Mesenchymal stem cell (in vitro differentiated cells and primary cell): ENCODE measurements around the gene NSUN6.
"Not testable (repeated sequence)": the region's sequence is repeated elsewhere in the genome, so short reads cannot be mapped to it uniquely, and the experiment has no call there.

ENCODE experiments used
- DNase-seq: peaks from one replicate; pipeline ENCODE4 v3.0.0-alpha.2; 2013
- H2AFZ ChIP-seq: one replicate; pipeline ENCODE4 v1.6.1; 2013; ENCODE audit warnings: low read depth, mild to moderate bottlenecking, control low read depth, inconsistent platforms, low read length, moderate library complexity
- H2AK5ac ChIP-seq: 2 replicates; pipeline ENCODE4 v1.6.1; 2013; ENCODE audit warnings: low read length, moderate library complexity, mild to moderate bottlenecking, inconsistent platforms; ENCODE audit not compliant: severe bottlenecking
- H2BK120ac ChIP-seq: one replicate; pipeline ENCODE4 v1.6.1; 2013; ENCODE audit warnings: low read depth, mild to moderate bottlenecking, inconsistent platforms, low read length, moderate library complexity
- H2BK12ac ChIP-seq, 2 experiments: one replicate each; pipeline ENCODE4 v1.6.1; 2013; ENCODE audit warnings: inconsistent platforms in 2 of 2, low read length in 2 of 2, mild to moderate bottlenecking in 2 of 2, moderate library complexity in 2 of 2, control low read depth in 1 of 2
- H2BK15ac ChIP-seq: one replicate; pipeline ENCODE4 v1.6.1; 2013; ENCODE audit warnings: mild to moderate bottlenecking, low read depth, inconsistent platforms; ENCODE audit not compliant: poor library complexity, severe bottlenecking
- H2BK5ac ChIP-seq: 2 replicates; pipeline ENCODE4 v1.6.1; 2013; ENCODE audit warnings: low read depth, mild to moderate bottlenecking, low read length, control low read depth, inconsistent platforms; ENCODE audit not compliant: poor library complexity, severe bottlenecking
- H3K14ac ChIP-seq, 2 experiments: one replicate each; pipeline ENCODE4 v1.6.1; 2013; ENCODE audit warnings: inconsistent platforms in 2 of 2, low read length in 2 of 2, control low read depth in 1 of 2, mild to moderate bottlenecking in 1 of 2, moderate library complexity in 1 of 2
- H3K18ac ChIP-seq, 2 experiments: one replicate each; pipeline ENCODE4 v1.6.1; 2013; ENCODE audit warnings: inconsistent platforms in 2 of 2, low read length in 2 of 2, control low read depth in 1 of 2, low read depth in 1 of 2, mild to moderate bottlenecking in 1 of 2
- H3K23ac ChIP-seq, 2 experiments: one replicate each; pipeline ENCODE4 v1.6.1; 2013; ENCODE audit warnings: inconsistent platforms in 2 of 2, low read length in 2 of 2, mild to moderate bottlenecking in 2 of 2, moderate library complexity in 2 of 2, control low read depth in 1 of 2
- H3K27ac ChIP-seq: 2 replicates; pipeline ENCODE4 v1.5.1; 2013; ENCODE audit warnings: mild to moderate bottlenecking, moderate library complexity, low read length, control low read depth, inconsistent platforms; ENCODE audit not compliant: poor library complexity, severe bottlenecking
- H3K27me3 ChIP-seq, 2 experiments: 2 replicates each; pipeline versions ENCODE4 v1.6.1 to v1.7.0; 2013; ENCODE audit warnings: low read length in 2 of 2, mild to moderate bottlenecking in 2 of 2, moderate library complexity in 2 of 2, control low read depth in 1 of 2, inconsistent platforms in 1 of 2; ENCODE audit not compliant: control insufficient read depth in 1 of 2, insufficient read depth in 1 of 2
- H3K36me3 ChIP-seq, 2 experiments: 2 replicates each; pipeline versions ENCODE4 v1.6.1 to v1.7.0; 2013; ENCODE audit warnings: low read length in 2 of 2, control low read depth in 1 of 2, inconsistent platforms in 1 of 2, low read depth in 1 of 2, mild to moderate bottlenecking in 1 of 2; ENCODE audit not compliant: insufficient read depth in 2 of 2, control insufficient read depth in 1 of 2
- H3K4ac ChIP-seq, 2 experiments: one replicate each; pipeline ENCODE4 v1.6.1; 2013; ENCODE audit warnings: inconsistent platforms in 2 of 2, low read length in 2 of 2, mild to moderate bottlenecking in 2 of 2, moderate library complexity in 2 of 2, control low read depth in 1 of 2, low read depth in 1 of 2
- H3K4me1 ChIP-seq: 2 replicates; pipeline ENCODE4 v1.6.1; 2013; ENCODE audit warnings: low read depth, low read length, control low read depth; ENCODE audit not compliant: control insufficient read depth, insufficient read depth
- H3K4me2 ChIP-seq: 2 replicates; pipeline ENCODE4 v1.6.1; 2013; ENCODE audit warnings: low read length, mild to moderate bottlenecking, inconsistent platforms; ENCODE audit not compliant: poor library complexity, severe bottlenecking
- H3K4me3 ChIP-seq, 2 experiments: 2 replicates each; pipeline versions ENCODE4 v1.5.1 to v1.7.0; 2013; ENCODE audit warnings: low read length in 2 of 2, mild to moderate bottlenecking in 2 of 2, control low read depth in 1 of 2, low read depth in 1 of 2; ENCODE audit not compliant: insufficient read depth in 1 of 2
- H3K79me1 ChIP-seq: replicated peaks from 2 replicates; pipeline ENCODE4 v1.6.1; 2013; ENCODE audit warnings: mild to moderate bottlenecking, control low read depth, low read length, inconsistent platforms; ENCODE audit not compliant: poor library complexity, severe bottlenecking
- H3K9ac ChIP-seq: 2 replicates; pipeline ENCODE4 v1.7.0; 2013; ENCODE audit warnings: mild to moderate bottlenecking, low read length, moderate library complexity
- H3K9me3 ChIP-seq: 2 replicates; pipeline ENCODE4 v1.7.0; 2013; ENCODE audit warnings: mild to moderate bottlenecking, low read length; ENCODE audit not compliant: control insufficient read depth
- H4K8ac ChIP-seq: one replicate; pipeline ENCODE4 v1.6.1; 2013; ENCODE audit warnings: inconsistent platforms, mild to moderate bottlenecking, low read length, moderate library complexity
- H4K91ac ChIP-seq: one replicate; pipeline ENCODE4 v1.6.1; 2013; ENCODE audit warnings: mild to moderate bottlenecking, low read length, inconsistent platforms
- WGBS: methylation state at CpG from one replicate; pipeline ENCODE4 v1.1.7; 2013; ENCODE audit warnings: mixed read lengths; 5-methylcytosine and 5-hydroxymethylcytosine counted together

NSUN6 gene

DNA sequence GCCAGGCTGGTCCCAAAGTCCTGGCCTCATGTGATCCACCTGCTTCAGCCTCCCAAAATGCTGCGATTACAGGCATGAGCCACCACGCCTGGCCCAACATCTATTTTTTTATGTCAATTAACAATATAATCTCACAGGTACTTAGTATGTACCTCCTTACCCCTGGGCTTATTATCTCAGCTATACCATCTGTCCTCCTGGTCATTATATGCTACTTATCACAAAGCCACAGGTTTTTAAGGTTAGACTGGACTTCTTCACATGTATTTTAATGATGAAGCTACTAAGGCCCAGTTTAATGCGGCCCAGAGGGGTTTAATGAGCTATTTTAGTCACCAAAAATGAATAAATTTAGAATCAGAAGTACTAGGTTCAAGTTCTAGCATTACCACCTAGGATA lies 3.4 kb downstream of the NSUN6 start:
- H3K4ac ChIP-seq = no peak overlapping the region
- H3K79me1 ChIP-seq = peaks cover 10% of the 10 kb centered on the region
- no peak overlapping the region for H2AFZ ChIP-seq
- DNase-seq = no peak
- H3K9ac ChIP-seq = no peak overlapping the region
- H3K14ac ChIP-seq = no peak overlapping the region
- H3K27me3 ChIP-seq = no peaks in the 10 kb centered on the region
- no peak overlapping the region for H2BK5ac ChIP-seq
- H3K23ac ChIP-seq = no peak overlapping the region
- H3K4me2 ChIP-seq = no peak overlapping the region
- H3K4me3 ChIP-seq = no peak overlapping the region
- no peak overlapping the region for H2BK120ac ChIP-seq
- no peak overlapping the region for H2BK12ac ChIP-seq
- H3K18ac ChIP-seq = no peak overlapping the region
- WGBS = 98% methylated on average over 2 of the region's 3 CpGs
- no peak overlapping the region for H4K8ac ChIP-seq
- H3K27ac ChIP-seq = no peak overlapping the region
- H2AK5ac ChIP-seq = no peak overlapping the region
- H3K4me1 ChIP-seq = no peaks in the 10 kb centered on the region
- H3K36me3 ChIP-seq = peaks cover 2 to 3% of the 10 kb centered on the region in 2 experiments
- H4K91ac ChIP-seq = no peak overlapping the region
- no peaks in the 10 kb centered on the region for H3K9me3 ChIP-seq
- no peak overlapping the region for H2BK15ac ChIP-seq

DNA sequence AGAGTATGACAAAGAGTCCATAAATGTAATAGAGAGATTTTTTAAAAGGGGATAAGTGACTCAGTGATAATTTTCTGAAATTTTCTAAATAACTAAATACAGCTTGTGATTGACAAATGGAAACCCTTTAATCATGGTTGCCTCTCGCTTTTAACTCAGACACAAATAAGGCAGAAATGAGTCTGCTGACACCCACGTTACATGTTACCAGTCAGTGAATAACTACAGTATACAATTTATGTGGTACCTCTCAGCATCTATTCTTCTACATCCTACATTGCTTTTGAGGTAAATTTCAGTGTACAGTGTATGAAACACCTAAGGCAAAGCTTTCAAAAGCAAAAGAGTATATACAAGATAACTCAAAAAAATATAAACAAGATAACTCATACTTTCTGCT lies 4.2 kb downstream of the NSUN6 start:
- Histone ChIP-seq H3K79me1 (peaks cover 10% of the 10 kb centered on the region), H2AK5ac (no peak overlapping the region), H2BK15ac (no peak overlapping the region), H3K14ac (no peak overlapping the region), H3K4me3 (no peak overlapping the region), H2BK12ac (no peak overlapping the region), H3K9me3 (no peaks in the 10 kb centered on the region), H3K4me2 (no peak overlapping the region), H3K23ac (no peak overlapping the region), H3K4me1 (no peaks in the 10 kb centered on the region), H3K27ac (no peak overlapping the region), H4K91ac (no peak overlapping the region), H2AFZ (no peak overlapping the region), H4K8ac (no peak overlapping the region), H3K18ac (no peak overlapping the region), H3K9ac (no peak overlapping the region), H3K4ac (no peak overlapping the region), H2BK5ac (no peak overlapping the region), H3K36me3 (peaks cover 2 to 3% of the 10 kb centered on the region in 2 experiments), H3K27me3 (no peaks in the 10 kb centered on the region), H2BK120ac (no peak overlapping the region)
- no peak for DNase-seq
- 100% methylated on average over 2 of the region's 2 CpGs for WGBS

DNA sequence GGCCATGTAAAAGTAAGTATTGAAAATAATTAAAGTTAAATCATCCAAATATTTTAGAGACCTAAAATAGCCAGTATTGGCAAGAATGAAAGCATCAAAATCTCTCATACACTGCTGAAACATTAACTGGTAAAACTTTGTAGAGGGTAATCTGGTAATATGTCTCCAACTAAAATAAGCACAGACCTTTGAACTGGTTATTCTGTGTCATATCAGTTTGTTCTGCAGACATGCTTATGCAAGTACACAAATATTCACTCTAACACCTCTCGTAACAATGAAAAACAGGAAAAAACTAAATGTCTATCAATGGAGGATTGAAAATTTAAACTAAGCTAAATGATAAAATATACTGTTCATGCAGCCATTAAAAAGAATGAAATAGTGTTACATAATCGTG lies 11.7 kb downstream of the NSUN6 start:
- H3K36me3 ChIP-seq, H3K4me1 ChIP-seq, H3K79me1 ChIP-seq, H3K9me3 ChIP-seq, H4K8ac ChIP-seq, H3K4ac ChIP-seq, H2AK5ac ChIP-seq, H2BK120ac ChIP-seq, H3K18ac ChIP-seq, DNase-seq, H2BK12ac ChIP-seq, H3K27ac ChIP-seq, H3K14ac ChIP-seq, H3K27me3 ChIP-seq, H3K4me2 ChIP-seq, H2BK5ac ChIP-seq, H2BK15ac ChIP-seq, H2AFZ ChIP-seq, H3K9ac ChIP-seq, H4K91ac ChIP-seq, H3K4me3 ChIP-seq, H3K23ac ChIP-seq: not testable (repeated sequence)
- WGBS = no CpG with 5 or more reads among the region's 2 CpGs

DNA sequence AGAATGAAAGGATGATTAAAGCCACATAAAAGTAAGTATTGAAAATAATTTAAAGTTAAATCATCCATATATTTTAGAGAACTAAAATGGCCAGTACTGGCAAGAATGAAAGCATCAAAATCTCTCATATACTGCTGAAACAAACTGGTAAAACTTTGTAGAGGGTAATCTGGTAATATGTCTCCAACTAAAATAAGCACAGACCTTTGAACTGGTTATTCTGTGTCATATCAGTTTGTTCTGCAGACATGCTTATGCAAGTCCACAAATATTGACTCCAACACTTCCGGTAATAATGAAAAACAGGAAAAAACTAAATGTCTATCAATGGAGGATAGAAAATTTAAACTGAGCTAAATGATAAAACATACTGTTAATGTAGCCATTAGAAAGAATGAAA lies 14.0 kb downstream of the NSUN6 start:
- H2AFZ ChIP-seq, H3K4ac ChIP-seq, H2BK12ac ChIP-seq, H3K4me1 ChIP-seq, DNase-seq, H3K14ac ChIP-seq, H2BK5ac ChIP-seq, H4K91ac ChIP-seq, H3K9me3 ChIP-seq, H3K23ac ChIP-seq, H3K4me2 ChIP-seq, H3K79me1 ChIP-seq, H3K27ac ChIP-seq, H3K4me3 ChIP-seq, H2BK120ac ChIP-seq, H3K27me3 ChIP-seq, H3K9ac ChIP-seq, H2BK15ac ChIP-seq, H3K18ac ChIP-seq, H4K8ac ChIP-seq, H2AK5ac ChIP-seq, H3K36me3 ChIP-seq: not testable (repeated sequence)
- no CpG with 5 or more reads among the region's 1 CpG for WGBS
